ENCODE measurements around the gene MINDY4.
A peak's percentile ranks its signal among the peaks of the same experiment; 100 is the strongest.

MINDY4 gene

GRCh38 chr7:30915751-30916150 is 144.5 kb downstream of the MINDY4 start:
- DNase-seq: peak; percentile 9
- in situ Hi-C loops (cut with MboI; ENCODE audit: low pct_unique_long_range_greater_than_20kb, low sequenced_read_pairs): no loop called here

DNA sequence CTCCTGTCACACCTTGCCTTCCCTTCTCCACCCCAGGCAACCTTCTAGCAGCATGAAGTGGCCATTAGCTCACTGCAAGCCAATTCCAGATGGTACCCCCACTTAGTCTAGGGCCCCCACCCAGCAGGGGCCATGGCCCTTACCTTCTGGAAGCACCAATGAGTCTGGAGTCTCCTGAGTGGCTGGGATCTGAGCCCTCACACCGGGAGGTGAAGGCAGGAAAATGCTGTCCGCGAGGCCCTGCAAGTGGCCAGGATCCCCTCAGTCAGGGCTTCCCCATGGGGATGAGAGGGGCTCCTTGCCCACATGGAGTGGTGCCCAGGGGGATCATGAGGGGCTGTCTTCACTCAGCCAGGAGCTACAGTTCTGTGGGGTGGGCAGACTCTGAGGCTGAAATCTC is 145.0 kb downstream of the MINDY4 start:
- in situ Hi-C loops (cut with MboI; ENCODE audit: low pct_unique_long_range_greater_than_20kb, low sequenced_read_pairs): no loop called here
- DNase-seq: no peak

DNA sequence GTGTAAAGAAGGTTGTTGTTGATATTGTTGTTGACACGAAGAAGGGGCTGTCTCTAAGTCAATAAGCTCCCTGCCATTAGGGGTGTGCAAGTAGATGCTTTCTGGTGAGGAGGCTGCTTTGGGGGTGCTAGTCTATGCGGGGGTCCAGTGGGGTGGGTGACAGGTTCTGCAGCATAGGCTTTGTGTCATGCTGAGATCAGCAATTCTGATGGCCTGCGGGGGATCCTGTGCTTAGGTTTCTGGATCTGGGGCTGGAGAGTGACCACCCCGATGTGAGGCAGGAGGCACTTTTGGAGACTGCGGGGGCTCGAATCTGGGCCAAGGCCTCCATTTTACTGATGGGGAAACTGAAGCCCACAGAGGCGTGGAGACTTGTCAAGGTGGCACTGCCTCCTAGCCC is 145.6 kb downstream of the MINDY4 start:
- in situ Hi-C loops (cut with MboI; ENCODE audit: low pct_unique_long_range_greater_than_20kb, low sequenced_read_pairs): no loop called here
- no peak for DNase-seq

GRCh38 chr7:30917216-30917893 is 146.1 kb downstream of the MINDY4 start:
- DNase-seq: no peak
- in situ Hi-C loops (cut with MboI; ENCODE audit: low pct_unique_long_range_greater_than_20kb, low sequenced_read_pairs): no loop called here

DNA sequence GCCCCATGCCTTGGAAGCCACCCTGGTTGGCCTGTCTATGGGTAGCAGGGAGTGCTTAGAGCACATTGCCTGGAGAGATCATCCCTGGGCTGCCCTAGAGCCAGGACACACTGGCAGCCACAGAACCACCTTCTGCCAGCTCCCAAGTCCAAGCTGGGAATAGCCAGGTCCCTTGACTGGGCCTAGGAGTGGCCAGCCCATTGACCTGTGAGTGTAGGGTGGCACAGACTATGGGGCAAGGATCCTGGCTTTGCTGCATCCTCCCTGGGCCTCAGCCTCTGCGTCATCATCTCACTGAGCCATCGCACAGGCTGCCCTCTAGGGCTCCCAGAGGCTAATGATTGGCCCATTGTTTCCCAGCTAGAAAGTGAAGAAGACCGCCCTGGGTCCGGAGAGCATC is 147.5 kb downstream of the MINDY4 start:
- in situ Hi-C loops (cut with MboI; ENCODE audit: low pct_unique_long_range_greater_than_20kb, low sequenced_read_pairs): no loop called here

DNA sequence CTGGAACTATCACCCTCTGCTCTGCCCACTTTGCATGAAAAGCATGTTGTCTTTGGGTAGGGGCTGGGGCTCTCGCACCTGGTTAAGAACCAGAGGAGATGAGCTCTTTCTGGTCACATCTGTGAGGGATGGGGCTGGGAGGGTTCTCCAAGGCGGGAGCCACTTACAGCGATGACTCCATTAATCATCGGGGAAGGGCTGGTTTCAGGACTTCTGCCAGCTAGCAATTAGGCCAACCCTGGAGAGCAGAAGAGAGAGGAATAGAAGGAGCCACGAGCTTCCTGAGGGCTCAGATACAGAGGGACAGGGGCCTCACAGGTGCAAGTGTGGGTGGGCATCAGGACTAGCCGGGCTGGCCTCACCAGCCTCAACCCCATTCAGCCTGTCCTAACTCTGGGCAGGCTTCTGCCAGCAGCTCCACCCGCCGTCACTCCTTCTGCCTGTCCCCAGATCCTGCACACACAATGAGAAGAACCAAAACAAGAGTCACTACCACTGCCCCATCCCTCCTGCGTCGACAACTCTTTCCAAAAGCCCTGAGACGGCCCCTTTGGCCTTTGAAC is 148.9 kb downstream of the MINDY4 start:
- DNase-seq: no peak
- in situ Hi-C loops (cut with MboI; ENCODE audit: low pct_unique_long_range_greater_than_20kb, low sequenced_read_pairs): no loop called here

More for the DNA sequence above, 147.5 kb downstream of the MINDY4 start:
- no peak for DNase-seq

- in situ Hi-C loops (cut with MboI; ENCODE audit: low pct_unique_long_range_greater_than_20kb, low sequenced_read_pairs): no loop called here
Observed at GRCh38 chr7:30920584-30921539, 149.6 kb downstream of the MINDY4 start.

GRCh38 chr7:30921540-30922401 is 150.6 kb downstream of the MINDY4 start:
- in situ Hi-C loops (cut with MboI; ENCODE audit: low pct_unique_long_range_greater_than_20kb, low sequenced_read_pairs): no loop called here
- no peak for DNase-seq

More at GRCh38 chr7:30920584-30921539, 149.6 kb downstream of the MINDY4 start:
- no peak for DNase-seq

DNA sequence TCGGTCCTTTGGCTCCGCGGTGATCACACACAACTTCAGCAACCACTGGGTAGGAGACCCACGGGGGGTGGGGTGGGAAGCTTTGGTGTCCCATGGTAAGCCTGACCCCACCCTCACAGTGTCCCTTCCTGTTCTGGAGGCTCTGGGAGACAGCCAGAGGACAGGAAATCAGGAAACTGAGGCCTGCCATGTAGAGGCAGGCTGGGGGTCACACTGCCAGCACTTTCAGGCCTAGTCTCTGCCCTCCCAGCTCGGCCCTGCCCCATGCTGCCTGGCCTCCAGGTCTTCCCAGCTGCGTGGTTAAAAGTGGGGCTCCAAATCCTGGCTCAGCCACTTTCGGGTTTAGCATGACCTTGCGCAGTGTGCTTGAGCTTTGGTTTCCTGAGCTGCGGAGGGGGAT is 151.4 kb downstream of the MINDY4 start:
- DNase-seq: no peak

DNA sequence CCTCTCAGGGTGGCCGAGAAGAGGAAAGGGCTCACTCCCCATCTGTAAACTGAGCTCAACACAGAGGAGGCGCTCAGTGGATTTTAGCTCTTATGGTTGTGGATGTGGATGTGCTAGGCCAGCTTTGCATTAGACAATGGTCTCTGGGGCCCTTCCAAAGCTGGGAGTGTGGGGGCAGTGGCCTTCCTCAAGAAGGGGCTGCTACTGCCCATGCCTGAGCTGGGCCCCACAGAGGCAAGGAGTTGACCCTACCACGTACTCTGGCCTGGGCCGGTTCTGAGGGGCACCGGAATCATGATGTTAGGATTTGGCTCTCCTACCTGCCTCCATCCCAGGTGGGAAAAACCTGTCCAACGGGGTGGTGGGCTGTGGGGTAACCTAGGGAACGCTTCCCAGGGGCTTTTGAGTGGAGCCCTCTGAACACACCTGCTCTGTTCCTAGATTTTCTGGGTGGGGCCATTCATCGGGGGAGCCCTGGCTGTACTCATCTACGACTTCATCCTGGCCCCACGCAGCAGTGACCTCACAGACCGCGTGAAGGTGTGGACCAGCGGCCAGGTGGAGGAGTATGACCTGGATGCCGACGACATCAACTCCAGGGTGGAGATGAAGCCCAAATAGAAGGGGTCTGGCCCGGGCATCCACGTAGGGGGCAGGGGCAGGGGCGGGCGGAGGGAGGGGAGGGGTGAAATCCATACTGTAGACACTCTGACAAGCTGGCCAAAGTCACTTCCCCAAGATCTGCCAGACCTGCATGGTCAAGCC is 152.0 kb downstream of the MINDY4 start:
- no peak for DNase-seq
- in situ Hi-C loops (cut with MboI; ENCODE audit: low pct_unique_long_range_greater_than_20kb, low sequenced_read_pairs): no loop called here

More for the DNA sequence above, 151.4 kb downstream of the MINDY4 start:
- in situ Hi-C loops (cut with MboI; ENCODE audit: low pct_unique_long_range_greater_than_20kb, low sequenced_read_pairs): no loop called here

GRCh38 chr7:30923774-30924413 is 152.7 kb downstream of the MINDY4 start:
- no peak for DNase-seq
- in situ Hi-C loops (cut with MboI; ENCODE audit: low pct_unique_long_range_greater_than_20kb, low sequenced_read_pairs): no loop called here

DNA sequence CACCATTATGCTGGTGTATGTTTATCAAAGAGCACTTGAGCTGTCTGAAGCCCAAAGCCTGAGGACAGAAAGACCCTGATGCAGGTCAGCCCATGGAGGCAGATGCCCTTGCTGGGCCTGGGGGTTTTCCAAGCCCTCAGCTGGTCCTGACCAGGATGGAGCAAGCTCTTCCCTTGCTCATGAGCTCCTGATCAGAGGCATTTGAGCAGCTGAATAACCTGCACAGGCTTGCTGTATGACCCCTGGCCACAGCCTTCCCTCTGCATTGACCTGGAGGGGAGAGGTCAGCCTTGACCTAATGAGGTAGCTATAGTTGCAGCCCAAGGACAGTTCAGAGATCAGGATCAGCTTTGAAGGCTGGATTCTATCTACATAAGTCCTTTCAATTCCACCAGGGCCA is 153.4 kb downstream of the MINDY4 start:
- no peak for DNase-seq
- in situ Hi-C loops (cut with MboI; ENCODE audit: low pct_unique_long_range_greater_than_20kb, low sequenced_read_pairs): no loop called here

DNA sequence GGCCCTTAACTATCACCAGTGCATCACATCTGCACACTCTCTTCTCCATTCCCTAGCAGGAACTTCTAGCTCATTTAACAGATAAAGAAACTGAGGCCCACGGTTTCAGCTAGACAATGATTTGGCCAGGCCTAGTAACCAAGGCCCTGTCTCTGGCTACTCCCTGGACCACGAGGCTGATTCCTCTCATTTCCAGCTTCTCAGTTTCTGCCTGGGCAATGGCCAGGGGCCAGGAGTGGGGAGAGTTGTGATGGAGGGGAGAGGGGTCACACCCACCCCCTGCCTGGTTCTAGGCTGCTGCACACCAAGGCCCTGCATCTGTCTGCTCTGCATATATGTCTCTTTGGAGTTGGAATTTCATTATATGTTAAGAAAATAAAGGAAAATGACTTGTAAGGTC is 153.9 kb downstream of the MINDY4 start:
- in situ Hi-C loops (cut with MboI; ENCODE audit: low pct_unique_long_range_greater_than_20kb, low sequenced_read_pairs): no loop called here
- DNase-seq: no peak

DNA sequence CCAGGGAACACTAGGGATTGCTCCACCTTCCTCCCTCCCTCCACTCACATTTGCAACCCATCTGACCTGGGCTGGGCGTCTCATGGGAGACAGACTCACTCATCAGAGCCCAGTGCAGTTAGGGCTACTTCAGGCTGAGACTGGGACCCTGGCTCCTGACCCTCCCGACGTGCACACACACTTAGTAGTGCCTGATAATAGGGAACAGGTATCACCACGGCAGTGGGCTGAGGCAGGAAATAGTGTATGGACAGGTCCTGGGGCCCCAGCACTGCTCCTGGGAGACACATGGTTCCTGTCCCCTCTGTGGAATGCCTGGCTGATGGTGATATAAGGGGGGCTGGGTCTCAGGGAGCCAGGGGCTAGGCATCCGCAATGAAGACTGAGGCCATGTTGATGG is 154.7 kb downstream of the MINDY4 start:
- DNase-seq: no peak
- in situ Hi-C loops (cut with MboI; ENCODE audit: low pct_unique_long_range_greater_than_20kb, low sequenced_read_pairs): no loop called here

DNA sequence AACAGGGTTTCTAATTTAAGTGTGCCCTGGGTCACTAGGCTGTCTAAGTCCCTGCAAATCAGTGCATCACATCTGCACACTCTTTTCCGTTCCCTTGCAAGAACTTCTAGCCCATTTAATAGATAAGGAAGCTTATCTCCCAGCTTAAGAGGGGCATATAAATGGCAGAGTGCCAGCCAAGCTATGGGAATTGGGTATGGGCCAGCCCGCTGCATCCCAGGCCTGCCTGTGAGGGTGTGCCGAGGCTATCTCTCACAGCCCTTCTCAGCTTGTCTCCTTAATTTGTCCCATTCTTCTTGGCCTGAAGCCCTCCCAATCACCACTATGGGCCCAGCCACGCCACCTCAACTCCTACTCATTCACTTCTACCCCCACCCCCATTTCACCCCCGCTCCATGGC is 155.1 kb downstream of the MINDY4 start:
- no peak for DNase-seq
- in situ Hi-C loops (cut with MboI; ENCODE audit: low pct_unique_long_range_greater_than_20kb, low sequenced_read_pairs): no loop called here

DNA sequence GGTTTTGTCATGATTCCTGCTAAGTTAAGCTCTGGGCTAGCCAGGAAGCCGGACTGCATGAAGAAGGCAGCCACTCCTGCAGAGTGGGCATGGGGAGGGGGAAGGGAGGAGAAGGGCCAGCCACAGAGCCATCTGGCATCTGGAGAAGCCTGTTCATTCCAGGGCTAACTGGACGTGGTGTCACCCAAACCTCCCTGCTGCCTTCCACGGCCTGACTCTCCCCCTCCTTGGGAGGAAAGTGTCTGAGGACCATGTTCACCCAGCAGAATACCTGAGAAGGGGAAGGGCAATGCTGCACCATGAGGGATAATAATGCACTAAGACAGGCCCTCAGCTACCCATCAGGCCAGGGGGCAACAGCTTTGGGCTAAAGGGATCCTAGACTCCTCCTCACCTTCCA is 155.8 kb downstream of the MINDY4 start:
- no peak for DNase-seq
- in situ Hi-C loops (cut with MboI; ENCODE audit: low pct_unique_long_range_greater_than_20kb, low sequenced_read_pairs): no loop called here

- in situ Hi-C loops (cut with MboI; ENCODE audit: low pct_unique_long_range_greater_than_20kb, low sequenced_read_pairs): no loop called here
- no peak for DNase-seq
Observed at GRCh38 chr7:30927559-30927958, 156.3 kb downstream of the MINDY4 start.

DNA sequence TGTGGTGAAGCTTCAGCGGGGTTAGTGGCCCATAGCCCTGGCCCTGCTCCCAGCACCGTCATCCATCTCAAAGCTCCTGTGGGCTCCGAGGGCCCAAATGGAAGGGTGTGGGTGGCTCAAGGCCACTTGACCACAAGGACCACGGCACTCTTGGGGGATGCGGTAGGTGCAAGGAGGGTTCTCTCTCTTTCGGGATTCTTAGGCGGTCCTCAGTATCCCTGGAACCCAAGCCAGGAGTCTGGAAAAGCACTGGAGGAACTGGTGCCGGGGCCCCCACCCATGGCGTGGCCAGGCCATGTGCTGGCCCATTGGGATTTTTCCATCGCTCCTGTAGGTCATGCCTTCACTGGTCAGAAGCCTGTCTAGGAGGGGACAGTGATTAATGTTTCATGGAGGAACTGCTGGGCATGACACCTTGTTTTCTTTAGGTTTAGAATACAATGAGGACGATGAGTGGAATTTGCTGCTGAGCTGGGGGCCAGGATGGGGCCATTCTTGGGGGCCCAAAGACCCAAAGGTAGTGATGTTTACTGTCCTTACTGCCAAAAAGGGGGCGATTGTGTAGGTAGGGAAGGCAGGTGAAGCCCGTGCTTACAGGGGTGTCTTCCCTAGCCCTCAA is 157.1 kb downstream of the MINDY4 start:
- in situ Hi-C loops (cut with MboI; ENCODE audit: low pct_unique_long_range_greater_than_20kb, low sequenced_read_pairs): no loop called here
- DNase-seq: no peak
